ENCODE measurements around the gene LRIT3.

DNA sequence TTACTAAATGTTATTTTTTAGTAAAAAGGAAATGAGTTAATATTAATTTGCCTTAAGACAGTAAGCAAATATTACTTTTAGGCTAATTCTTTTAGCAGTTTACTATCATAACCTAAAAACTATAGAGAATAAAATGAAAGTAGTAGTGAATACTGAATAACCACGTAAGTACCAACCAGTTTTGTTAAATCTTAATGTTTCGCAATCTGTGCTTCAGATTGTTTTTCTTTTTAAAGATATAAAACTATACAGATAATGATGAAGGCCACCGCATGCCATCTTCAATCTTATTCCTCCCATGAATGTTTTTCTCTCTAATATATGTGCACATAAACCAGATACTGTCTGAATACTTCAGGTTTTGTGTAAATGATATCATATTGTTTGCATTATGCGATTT is 14.2 kb upstream of the LRIT3 start:
- TF ChIP-seq, protein P1, sequence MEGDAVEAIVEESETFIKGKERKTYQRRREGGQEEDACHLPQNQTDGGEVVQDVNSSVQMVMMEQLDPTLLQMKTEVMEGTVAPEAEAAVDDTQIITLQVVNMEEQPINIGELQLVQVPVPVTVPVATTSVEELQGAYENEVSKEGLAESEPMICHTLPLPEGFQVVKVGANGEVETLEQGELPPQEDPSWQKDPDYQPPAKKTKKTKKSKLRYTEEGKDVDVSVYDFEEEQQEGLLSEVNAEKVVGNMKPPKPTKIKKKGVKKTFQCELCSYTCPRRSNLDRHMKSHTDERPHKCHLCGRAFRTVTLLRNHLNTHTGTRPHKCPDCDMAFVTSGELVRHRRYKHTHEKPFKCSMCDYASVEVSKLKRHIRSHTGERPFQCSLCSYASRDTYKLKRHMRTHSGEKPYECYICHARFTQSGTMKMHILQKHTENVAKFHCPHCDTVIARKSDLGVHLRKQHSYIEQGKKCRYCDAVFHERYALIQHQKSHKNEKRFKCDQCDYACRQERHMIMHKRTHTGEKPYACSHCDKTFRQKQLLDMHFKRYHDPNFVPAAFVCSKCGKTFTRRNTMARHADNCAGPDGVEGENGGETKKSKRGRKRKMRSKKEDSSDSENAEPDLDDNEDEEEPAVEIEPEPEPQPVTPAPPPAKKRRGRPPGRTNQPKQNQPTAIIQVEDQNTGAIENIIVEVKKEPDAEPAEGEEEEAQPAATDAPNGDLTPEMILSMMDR (IDR thresholded peaks at IDR 0.05; ENCODE audit: control extremely low read depth in 1 of 3, insufficient read depth in 1 of 3, low read depth in 1 of 3, low read length in 3 of 3), result no peak
- TF ChIP-seq TAF1 (IDR thresholded peaks at IDR 0.05; ENCODE audit: low read depth, low read length) (no peak), TBP (IDR thresholded peaks at IDR 0.05; ENCODE audit: low read depth, low read length) (no peak)

Data from H1 (cell line).